Fibroblast of skin of right quadriceps (primary cell): ENCODE results near the gene PXDN.
"Not testable (repeated sequence)": the region's sequence is repeated elsewhere in the genome, so short reads cannot be mapped to it uniquely, and the experiment has no call there.

Experiments used
- DNase-seq: peaks from one replicate; pipeline ENCODE4 v3.0.0-alpha.2; 2013

Gene PXDN, protein sequence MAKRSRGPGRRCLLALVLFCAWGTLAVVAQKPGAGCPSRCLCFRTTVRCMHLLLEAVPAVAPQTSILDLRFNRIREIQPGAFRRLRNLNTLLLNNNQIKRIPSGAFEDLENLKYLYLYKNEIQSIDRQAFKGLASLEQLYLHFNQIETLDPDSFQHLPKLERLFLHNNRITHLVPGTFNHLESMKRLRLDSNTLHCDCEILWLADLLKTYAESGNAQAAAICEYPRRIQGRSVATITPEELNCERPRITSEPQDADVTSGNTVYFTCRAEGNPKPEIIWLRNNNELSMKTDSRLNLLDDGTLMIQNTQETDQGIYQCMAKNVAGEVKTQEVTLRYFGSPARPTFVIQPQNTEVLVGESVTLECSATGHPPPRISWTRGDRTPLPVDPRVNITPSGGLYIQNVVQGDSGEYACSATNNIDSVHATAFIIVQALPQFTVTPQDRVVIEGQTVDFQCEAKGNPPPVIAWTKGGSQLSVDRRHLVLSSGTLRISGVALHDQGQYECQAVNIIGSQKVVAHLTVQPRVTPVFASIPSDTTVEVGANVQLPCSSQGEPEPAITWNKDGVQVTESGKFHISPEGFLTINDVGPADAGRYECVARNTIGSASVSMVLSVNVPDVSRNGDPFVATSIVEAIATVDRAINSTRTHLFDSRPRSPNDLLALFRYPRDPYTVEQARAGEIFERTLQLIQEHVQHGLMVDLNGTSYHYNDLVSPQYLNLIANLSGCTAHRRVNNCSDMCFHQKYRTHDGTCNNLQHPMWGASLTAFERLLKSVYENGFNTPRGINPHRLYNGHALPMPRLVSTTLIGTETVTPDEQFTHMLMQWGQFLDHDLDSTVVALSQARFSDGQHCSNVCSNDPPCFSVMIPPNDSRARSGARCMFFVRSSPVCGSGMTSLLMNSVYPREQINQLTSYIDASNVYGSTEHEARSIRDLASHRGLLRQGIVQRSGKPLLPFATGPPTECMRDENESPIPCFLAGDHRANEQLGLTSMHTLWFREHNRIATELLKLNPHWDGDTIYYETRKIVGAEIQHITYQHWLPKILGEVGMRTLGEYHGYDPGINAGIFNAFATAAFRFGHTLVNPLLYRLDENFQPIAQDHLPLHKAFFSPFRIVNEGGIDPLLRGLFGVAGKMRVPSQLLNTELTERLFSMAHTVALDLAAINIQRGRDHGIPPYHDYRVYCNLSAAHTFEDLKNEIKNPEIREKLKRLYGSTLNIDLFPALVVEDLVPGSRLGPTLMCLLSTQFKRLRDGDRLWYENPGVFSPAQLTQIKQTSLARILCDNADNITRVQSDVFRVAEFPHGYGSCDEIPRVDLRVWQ (N-terminal part only)

DNA sequence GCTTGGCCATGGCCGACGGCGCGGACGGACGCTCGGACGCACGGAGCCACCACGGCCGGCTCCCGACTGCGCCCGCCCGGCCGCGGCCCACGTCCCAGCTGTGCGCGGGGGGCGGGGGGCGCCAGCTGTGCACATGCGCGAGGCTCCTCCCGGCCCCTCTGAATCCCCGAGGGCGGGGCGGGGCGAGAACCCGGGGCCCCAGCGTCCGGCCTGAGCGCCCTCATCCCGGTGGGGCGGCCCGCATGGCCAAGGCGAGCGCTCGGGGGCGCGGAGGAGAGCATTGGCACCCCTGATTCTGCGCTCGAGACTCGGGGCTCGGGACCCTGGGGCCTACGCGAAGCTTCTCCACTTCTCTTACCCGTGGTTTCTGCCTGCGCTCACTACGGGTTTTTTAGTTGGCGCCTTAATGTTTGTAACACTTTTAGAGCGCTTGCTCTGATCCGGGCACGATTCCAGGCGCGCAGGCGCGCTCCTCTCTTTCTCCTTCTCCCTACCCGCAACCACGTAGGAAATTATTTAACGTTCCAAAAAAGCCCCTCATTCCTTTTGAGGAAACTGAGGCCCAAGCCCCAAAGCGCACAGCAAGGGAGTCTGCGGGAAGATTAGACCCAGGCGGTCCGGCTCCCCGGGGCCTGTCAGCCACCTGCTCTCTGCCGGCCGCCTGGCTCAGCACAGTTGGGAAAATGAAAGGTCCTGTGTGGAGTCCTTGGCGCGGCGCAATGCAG is at the start of gene PXDN:
TSS of gene PXDN (minus strand) at position 70 of the 725 bp plus-strand sequence. CDS start at position 10, 60 bp downstream.
- DNase-seq = peak; percentile 70

DNA sequence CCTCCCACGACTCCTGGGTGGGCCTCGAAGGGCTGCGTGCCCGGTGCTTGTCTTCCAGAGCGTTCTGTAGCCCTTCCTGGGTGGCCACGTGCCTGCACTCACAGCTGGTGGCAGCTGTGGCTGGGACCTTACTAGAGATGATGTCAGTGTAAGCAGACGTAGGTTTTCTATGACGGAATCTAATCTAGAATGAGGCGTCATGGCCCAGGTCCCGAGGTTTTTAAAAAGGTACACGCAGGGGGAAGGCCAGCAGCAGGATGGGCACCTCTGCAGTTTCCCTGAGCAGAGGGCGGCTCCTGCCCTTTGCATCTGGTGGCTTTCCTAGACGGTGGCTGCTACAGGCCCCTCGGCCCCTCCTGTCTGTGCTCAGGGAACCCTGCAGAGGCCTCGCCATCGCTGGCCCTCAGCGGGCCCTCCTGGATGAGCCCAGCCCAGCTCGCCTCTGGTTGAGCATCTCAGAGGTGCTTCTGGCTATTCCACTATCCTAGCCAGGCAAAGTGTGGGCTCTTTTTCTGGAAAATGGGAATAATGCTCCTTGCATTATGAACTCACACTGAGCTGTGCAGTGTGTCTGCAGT is 49.6 kb upstream of the PXDN start:
- DNase-seq = peak; percentile 18

DNA sequence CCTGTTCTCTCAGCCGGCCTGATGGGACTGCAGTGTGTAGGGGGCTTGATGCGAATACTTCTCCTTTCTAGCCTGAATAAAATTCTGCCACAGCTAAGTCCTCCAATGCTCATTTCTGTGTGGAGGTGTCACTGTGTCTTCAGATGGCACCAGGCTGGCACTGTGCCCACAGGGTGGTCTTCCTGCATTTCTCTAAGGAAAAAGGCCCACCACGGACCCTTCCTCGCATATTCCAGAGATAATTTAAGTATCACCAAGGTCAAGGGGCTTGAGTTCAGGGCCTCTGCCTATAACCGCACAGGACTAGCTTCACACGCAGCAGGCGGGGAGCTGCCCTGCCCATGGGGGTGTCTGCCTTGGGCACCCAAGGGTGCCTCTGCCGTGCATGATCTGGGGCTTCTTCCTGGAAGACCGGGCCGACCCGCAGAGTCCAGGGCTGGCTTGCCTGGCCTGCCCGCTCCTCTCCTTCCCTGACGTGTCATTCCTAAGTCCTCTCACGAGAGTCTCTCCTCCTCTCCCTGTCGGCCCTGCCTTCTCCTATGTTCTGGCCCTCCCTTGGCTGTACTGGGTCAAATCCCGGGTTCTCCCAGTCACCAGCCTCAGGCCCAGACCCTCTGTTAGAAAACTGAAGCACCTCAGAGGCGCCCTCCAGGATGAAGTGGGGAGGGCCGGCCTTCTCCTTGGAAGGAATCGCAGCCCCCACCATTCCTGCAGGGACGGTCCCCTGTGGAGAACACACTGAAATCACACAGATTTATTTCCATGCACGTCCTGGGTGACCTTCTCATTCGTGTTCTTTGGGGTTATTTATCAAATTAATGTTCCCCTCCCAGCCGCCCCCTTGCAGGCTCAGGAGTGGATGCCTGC is 48.9 kb upstream of the PXDN start:
- no peak for DNase-seq

DNA sequence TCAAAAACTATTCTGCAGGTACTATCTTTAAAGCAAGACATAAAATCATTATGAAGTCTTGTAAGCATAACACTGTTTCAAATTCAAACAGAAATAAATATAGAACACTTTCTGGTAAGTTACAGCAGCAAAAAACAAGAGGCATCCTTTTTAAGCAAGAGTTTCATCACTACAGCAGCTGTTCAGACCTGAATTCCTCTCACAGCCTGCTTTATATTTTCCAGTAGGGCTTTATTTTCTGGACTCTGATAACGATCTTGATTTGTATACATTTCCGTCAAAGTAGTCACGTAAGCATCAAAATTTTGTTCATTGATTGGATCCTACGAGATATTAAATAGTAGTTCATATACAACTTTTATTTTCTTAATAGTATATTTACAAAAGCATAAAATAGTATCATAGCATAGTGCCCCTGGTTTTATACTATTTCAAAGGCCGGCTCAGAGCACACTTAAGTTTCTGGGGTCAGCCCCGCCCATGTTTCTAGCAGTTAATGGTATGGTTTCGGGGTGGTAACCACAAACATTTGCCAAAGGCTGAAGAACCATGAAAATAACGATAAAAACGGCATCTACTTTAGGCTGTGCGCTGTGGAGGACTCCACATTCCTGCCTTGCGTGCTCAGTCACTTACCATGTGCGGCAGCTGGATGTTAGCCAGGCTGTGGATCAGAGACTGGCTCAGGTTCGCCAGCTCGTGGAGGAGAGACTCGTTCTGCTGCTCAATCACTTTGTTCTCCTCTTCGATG is 47.5 kb upstream of the PXDN start:
- DNase-seq = peak; percentile 97

DNA sequence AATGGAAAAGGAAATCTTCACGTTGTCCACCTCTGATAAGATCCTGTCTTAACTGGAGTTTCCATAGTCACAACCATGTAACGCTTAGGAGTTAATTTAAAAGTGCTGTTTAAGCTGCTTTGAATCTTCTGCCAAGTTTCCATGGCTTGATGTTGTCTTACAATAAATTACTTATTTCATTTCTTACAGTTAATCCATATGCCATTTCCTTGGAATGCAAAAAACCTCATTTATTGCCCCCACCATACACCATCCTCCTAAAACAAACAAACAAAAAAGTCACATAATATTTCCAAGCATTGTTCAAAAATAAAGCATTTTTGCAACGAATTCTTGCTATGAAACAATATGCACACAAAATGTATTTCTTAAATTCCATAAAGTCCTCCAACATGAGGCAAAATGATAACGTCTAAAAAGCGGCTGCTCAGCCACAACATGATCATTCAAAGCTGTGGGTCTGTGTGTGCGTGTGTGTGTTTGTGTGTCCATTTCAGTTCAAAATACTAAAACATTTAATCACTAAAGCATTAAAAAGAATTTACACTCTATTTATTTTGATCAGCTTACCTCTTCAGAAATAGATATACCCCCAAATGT is 46.8 kb upstream of the PXDN start:
- peak; percentile 66 for DNase-seq

DNA sequence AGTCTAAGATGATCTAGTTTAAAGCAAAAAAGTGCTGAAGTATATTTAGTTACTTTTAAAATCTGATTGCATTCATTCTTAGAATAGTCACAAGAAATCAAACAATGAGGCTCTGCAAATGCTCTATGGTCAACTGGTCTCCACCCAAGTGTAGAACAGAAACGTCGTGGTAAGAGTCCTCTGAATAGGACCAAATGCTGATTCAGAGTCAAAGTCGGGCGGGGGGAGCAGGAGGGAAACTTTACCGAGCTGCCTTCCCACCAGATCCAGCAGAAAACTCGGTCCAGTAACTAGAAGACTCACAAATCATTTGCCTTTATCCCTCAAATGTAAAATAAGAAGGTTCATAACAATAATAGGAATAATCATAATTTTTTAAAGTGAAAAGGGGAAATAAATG is 46.2 kb upstream of the PXDN start:
- DNase-seq = no peak

DNA sequence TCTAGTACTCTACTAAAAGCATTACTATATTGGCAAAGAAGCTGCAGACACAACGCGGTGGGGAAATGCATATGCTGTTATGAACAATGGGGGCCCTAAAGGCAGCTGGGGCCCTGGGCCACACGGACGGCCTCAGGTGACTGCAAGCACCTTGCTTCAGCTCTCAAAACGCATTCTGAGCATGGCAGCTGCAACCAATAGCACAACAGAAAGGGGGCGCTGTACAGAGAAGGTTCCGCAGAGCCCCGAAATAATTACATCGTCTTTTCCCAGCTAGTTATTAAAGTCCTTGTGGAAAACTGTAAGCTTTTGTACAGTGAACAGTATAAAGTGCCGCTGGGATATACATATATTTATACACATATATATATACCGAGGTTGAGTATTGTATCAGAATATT is 45.3 kb upstream of the PXDN start:
- no peak for DNase-seq

DNA sequence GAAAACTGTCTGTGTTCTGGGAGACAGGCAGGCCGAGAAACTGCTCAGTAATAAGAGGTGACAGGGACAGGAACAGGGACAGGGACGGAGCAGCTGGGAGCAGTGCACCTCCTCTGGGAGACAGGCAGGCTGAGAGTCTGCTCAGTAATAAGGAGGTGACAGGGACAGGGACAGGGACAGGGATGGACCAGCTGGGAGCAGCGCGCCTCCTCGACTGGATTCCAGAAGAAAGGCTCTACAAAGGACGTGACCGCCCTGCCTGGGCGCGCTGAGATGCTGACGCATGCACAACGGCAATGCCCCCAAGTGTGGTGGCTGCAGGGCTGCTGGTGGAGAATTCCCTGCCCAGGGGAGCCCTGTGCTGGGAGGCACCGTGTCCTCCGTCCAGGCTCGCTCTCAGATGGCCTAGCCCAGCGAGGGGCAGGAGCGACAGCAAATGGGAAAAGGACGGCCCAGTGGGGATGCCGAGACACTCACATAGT is 44.2 kb upstream of the PXDN start:
- no peak for DNase-seq

DNA sequence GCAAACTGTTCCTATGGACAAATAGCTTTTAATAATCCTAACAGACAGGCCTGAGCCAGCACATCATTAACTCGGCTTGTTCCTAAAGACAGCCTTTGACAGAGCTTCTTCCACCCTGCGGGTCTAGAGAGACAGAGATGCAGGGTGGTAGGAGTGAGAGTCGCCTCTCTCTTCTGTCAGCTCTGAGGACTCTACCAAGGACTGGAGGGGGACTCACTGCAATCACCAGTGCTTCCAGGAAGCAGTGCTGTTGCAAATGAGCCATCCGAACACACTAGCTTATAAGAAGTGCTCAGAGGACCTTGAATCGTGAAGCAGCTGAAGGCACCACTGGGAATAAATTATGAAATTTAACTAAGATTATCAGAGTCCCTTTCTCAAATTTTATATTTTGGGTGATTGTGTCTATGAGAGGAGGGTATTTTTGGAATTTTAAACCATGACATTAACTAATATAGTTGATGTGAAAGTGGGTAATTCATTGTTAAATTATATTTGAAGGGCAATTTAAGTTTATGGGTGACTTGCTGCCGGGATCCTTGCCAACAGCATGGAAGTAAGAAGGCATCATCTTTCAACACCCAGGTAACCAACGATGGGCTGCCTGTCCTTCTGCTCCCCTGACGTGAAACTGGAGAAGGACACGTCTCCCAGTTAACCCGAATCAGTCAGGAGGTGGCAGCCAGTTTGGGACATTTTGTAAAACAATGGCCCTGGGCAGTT is 43.6 kb upstream of the PXDN start:
- no peak for DNase-seq

DNA sequence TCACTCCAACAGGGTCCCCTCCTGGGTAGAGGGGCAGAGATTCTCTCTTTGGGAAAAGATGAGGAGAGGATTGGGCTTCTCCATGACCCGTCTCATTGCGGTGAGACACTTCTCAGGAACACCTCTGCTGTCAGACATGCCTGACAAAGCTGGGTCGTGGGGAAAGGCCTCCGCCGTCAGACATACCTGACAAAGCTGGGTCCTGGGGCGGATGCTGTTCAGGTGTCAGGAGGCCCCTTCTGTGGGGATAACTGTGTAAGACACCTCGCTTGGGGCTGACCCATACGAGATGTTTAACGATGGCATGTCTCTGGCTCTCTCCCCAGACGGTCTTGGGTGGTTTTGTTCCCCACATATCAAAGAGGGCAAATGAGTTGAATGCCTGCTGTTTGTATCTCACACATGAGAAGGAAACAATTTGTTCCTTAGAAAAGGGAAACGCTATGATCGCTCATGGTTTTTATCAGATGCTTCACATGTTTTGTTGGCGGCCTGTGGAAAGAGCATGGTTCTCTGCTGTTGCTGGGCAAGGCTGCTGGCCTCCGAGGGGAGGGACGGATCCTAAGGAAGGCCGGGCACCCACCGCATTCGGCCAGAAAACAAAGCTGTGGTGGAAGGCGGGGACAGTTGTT is 40.8 kb upstream of the PXDN start:
- no peak for DNase-seq

DNA sequence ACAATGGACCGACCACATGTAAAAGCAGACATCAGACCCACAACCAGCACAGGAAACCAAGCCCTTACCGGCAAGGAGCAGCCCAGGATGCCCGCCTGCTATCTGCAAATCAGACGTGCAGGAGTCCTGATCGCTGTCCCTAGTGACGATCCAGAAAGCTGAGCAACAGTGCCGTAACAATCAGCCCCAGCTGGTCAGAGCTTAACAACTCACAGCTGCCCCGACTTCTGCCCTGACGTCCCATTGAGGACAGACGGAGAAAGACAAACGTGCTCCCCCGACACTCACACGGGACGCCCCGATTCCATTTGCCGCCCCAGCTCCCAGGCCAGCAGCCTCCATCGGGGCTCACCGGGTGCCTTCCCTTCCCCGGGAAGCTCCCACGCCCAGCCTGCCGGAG is 39.8 kb upstream of the PXDN start:
- DNase-seq = no peak

DNA sequence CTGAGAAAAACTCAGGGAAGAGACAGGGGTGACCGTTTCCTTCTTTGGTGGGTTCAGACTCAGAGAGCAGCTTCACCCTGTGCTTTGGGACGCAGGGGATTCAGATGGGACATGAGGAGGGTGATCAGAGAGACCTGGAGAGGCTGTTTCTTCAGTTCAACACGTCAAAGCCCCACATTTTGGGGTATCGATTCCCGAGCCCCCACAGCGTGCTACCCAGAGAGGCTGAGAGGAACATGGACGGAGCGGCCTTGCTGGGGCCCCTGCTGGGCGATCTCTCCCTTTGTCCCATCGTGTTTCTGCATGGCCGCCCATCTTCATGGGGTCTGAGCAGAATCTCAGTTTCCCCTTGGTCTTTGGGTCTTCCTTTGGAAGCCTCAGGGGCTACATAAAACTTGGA is 38.2 kb upstream of the PXDN start:
- no peak for DNase-seq

DNA sequence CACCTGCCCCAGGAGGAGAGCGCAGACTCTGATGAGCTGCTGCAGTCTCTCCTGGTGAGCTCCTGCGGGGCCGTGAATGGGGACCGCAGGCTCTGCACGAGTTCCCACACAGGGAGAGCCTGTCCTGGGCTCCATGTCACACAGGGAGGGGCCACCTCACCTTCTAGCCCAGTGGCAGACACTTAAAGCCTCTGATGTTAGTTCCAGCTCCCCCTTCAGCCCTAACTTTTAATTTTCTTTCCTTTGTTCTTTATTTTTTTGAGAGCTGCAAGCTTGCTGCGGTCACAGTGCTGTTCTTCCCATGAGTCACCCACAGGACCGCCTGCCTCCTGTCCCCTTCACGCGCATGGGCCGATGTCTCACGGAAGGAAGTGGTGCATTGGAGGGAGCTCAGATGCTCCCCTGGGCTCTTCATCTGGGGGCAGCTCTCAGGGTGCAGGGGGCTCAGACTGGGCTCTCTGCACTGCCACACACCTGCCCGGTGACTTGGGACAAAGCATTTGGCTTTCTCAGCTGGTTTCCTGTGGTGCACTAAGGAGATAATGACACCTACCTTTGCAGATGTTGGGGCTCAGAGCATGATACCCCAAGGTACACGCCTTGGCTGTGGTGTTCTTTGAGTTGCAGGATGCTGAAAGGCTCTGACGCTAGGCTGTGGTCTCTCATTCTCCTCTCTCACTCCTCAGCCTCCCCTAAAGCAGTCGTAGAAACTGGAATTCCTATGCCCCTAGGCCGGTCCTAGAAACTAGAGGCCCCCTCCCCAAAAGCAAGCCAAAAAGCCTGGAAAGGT is 37.2 kb upstream of the PXDN start:
- DNase-seq = no peak

DNA sequence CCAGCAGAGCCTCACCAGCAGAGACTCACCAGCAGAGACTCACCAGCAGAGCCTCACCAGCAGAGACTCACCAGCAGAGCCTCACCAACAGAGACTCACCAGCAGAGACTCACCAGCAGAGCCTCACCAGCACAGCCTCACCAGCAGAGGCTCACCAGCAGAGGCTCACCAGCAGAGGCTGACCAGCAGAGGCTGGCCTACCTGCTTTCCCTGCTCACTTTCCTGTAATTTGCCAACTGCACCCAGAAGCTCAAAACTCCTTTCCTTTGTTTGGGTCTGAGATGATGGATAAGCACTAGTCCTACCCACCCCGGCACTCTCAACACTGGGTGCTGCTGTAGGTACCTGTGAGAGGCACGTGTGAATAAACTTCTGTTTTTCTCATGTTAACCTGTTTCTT is 36.4 kb upstream of the PXDN start:
- DNase-seq = no peak

DNA sequence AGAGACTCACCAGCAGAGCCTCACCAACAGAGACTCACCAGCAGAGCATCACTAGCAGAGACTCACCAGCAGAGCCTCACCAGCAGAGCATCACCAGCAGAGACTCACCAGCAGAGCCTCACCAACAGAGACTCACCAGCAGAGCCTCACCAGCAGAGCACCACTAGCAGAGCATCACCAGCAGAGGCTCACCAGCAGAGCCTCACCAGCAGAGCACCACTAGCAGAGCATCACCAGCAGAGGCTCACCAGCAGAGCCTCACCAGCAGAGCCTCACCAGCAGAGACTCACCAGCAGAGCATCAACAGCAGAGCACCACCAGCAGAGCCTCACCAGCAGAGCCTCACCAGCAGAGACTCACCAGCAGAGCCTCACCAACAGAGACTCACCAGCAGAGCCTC is 35.7 kb upstream of the PXDN start:
- DNase-seq = not testable (repeated sequence)

DNA sequence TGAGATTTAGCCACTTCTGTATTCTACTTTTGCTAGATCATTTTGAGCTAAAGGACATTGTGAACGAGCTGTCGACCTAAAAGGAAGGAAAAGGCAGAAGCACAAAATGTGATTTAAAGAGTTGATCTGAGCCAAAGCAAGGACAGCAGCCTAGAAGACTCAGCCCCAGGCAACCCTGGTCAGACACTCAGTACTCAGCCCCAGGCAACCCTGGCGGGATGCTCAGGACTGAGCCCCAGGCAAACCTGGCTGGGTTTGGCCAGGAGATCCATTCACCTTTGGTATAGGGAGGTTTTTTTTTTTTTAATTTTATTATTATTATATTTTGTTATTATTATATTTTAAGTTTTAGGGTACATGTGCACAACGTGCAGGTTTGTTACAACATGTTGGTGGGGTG is 34.3 kb upstream of the PXDN start:
- DNase-seq = no peak

DNA sequence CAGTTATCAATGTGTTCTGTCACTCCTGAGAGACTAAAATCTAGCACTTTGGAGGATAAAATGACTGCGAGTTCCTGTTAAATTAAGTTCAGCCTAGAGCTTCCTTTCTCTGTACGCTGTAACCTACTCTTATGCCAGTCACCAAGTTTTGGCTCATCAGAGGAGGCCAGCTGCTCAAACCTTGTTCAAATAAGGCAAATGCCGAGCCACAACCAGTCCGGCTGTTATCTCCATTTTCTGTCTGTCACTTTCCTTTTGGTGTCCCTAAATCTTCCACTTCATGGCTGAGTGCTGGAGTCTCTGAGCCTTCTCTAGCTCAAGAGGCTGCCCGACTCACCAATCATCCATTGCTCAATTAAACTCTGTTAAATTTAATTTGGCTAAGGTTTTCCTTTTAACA is 33.5 kb upstream of the PXDN start:
- no peak for DNase-seq

DNA sequence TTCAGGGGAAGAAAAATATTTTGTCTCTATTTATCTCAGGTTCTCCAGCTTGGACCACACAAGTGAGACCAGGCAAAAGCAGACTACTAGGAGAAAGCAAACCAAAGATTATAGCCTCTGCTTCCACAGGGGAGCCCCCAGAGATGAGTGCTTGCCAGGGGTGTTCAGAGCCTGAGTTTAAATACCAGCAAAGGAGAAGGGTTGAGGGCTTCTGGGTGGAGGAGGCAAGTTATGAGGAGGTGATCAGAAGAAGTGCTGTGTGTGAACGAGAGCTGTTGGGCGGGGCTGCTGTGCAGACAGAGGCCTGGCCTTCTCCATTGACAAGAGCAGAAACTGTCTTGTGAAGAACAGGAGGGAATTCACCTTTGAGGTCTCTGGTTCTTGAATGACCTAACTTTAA is 32.8 kb upstream of the PXDN start:
- DNase-seq = no peak
